Coronary artery (tissue), 2 donors: ENCODE data around the gene ZMIZ1.

Experiments used
- DNase-seq: peaks from one replicate; pipeline ENCODE4 v3.0.0-alpha.2; 2017; ENCODE audit warnings: low spot score
- H3K27ac ChIP-seq, 2 donors: fragments of 200-600 bp; sonication (generic); one replicate each; pipeline ENCODE4 v1.5.1; 2016 to 2019
- H3K4me3 ChIP-seq: fragments of 200-600 bp; sonication (generic); 2 replicates; pipeline ENCODE4 v1.5.1; 2016; ENCODE audit warnings: mild to moderate bottlenecking, moderate library complexity
- CTCF ChIP-seq: fragments of 200-600 bp; sonication (generic); IDR thresholded peaks from one replicate; pipeline ENCODE4 v1.5.1; 2019; ENCODE audit warnings: antibody characterized with exemption

The ZMIZ1 gene

GRCh38 chr10:79084012-79084971 is 15.5 kb downstream of the ZMIZ1 start:
- peak overlapping the region; percentile 48 to 83 for H3K27ac ChIP-seq
- peak; percentile 92 for DNase-seq
- H3K4me3 ChIP-seq, result peak overlapping the region; percentile 26
- TF ChIP-seq CTCF, result no peak

GRCh38 chr10:79084972-79085597 is 16.3 kb downstream of the ZMIZ1 start:
- no peak overlapping the region for H3K4me3 ChIP-seq
- DNase-seq, result no peak
- TF ChIP-seq CTCF, result no peak
- peak overlapping the region; percentile 38 to 83 for H3K27ac ChIP-seq

GRCh38 chr10:79086822-79087221 is 18.1 kb downstream of the ZMIZ1 start:
- DNase-seq, result no peak
- no peak for TF ChIP-seq CTCF
- H3K27ac ChIP-seq, result no peak overlapping the region
- no peak overlapping the region for H3K4me3 ChIP-seq

GRCh38 chr10:79087721-79088120 is 19.0 kb downstream of the ZMIZ1 start:
- Histone ChIP-seq H3K27ac (peak overlapping the region in 1 of 2 donors; percentile 40), H3K4me3 (no peak overlapping the region)
- no peak for TF ChIP-seq CTCF
- DNase-seq, result no peak

- H3K27ac ChIP-seq, result peak overlapping the region in 1 of 2 donors; percentile 40
- DNase-seq, result no peak
- H3K4me3 ChIP-seq, result no peak overlapping the region
- TF ChIP-seq CTCF, result no peak
Measured at GRCh38 chr10:79088176-79088575, 19.4 kb downstream of the ZMIZ1 start.

- no peak for TF ChIP-seq CTCF
- no peak for DNase-seq
- Histone ChIP-seq H3K27ac (peak overlapping the region in 1 of 2 donors; percentile 40), H3K4me3 (no peak overlapping the region)
Measured at GRCh38 chr10:79088613-79089355, 20.0 kb downstream of the ZMIZ1 start.
